HG02938 (cell line): Measurements from ENCODE around the gene ATL2.
"Not testable (repeated sequence)": the region's sequence is repeated elsewhere in the genome, so short reads cannot be mapped to it uniquely, and the experiment has no call there.

ENCODE experiments used
- ATAC-seq: cut with Tn5 transposase; IDR thresholded peaks from one replicate; pipeline ENCODE4 v1.9.1; 2021; ENCODE audit warnings: mild to moderate bottlenecking, moderate library complexity; ENCODE audit not compliant: unreplicated experiment

The ATL2 gene

GRCh38 chr2:38377050-38377828 lies at the start of gene ATL2:
ATL2 (minus strand) TSS chr2:38377273; CDS start chr2:38377260, 13 bp downstream.
- ATAC-seq = peak; percentile 83

- ATAC-seq = no peak
Observed at GRCh38 chr2:38423763-38424162, 46.7 kb upstream of the ATL2 start.

- no peak for ATAC-seq
Observed at GRCh38 chr2:38421274-38422056, 44.4 kb upstream of the ATL2 start.

- ATAC-seq = no peak
Observed at GRCh38 chr2:38419499-38419898, 42.4 kb upstream of the ATL2 start.

- ATAC-seq = no peak
Observed at GRCh38 chr2:38418735-38419134, 41.7 kb upstream of the ATL2 start.

GRCh38 chr2:38417745-38418689 lies 40.9 kb upstream of the ATL2 start:
- no peak for ATAC-seq

GRCh38 chr2:38416296-38417036 lies 39.4 kb upstream of the ATL2 start:
- ATAC-seq = no peak

- no peak for ATAC-seq
Observed at GRCh38 chr2:38415728-38416291, 38.7 kb upstream of the ATL2 start.

- ATAC-seq = no peak
Observed at GRCh38 chr2:38415023-38415422, 38.0 kb upstream of the ATL2 start.

- ATAC-seq = not testable (repeated sequence)
Observed at GRCh38 chr2:38412235-38412871, 35.3 kb upstream of the ATL2 start.

- ATAC-seq = peak; percentile 66
Observed at GRCh38 chr2:38409156-38410102, 32.4 kb upstream of the ATL2 start.

- no peak for ATAC-seq
Observed at GRCh38 chr2:38407111-38407682, 30.1 kb upstream of the ATL2 start.

GRCh38 chr2:38406597-38407110 lies 29.6 kb upstream of the ATL2 start:
- ATAC-seq = no peak

- ATAC-seq = no peak
Observed at GRCh38 chr2:38405917-38406596, 29.0 kb upstream of the ATL2 start.

- no peak for ATAC-seq
Observed at GRCh38 chr2:38400513-38400912, 23.4 kb upstream of the ATL2 start.

- ATAC-seq = no peak
Observed at GRCh38 chr2:38398739-38399138, 21.7 kb upstream of the ATL2 start.

GRCh38 chr2:38394903-38395341 lies 17.8 kb upstream of the ATL2 start:
- ATAC-seq = no peak
